GM12878 (cell line): ENCODE measurements around the gene PIR. TPM values are rescaled to one million over a fixed set of nuclear protein-coding genes. Genes with fewer than 3 reads are reported as not detected.
A peak's percentile ranks its signal among the peaks of the same experiment; 100 is the strongest.

ENCODE experiments used
- ATAC-seq: fragments of 200-7000 bp; cut with Tn5 transposase; 3 replicates; pipeline ENCODE4 v1.9.1; 2020; ENCODE audit warnings: mild to moderate bottlenecking, moderate library complexity
- BruUV-seq: library from RNA; stranded (reverse); fragments of 400-500 nt; replicated peaks from 2 replicates; lab custom pipeline; 2021; lab: Mats Ljungman, UMichigan
- CTCF ChIA-PET: fragments of 300-600 bp; sonication (Branson Sonifier 250); formaldehyde crosslinking; extraction: SDS; loops from one replicate; lab custom pipeline; 2021; ENCODE audit warnings: inconsistent platforms; lab: Yijun Ruan, JAX
- POLR2A ChIA-PET: fragments of 350-600 bp; formaldehyde crosslinking; extraction: SDS; loops from one replicate; lab custom pipeline; 2021; ENCODE audit warnings: inconsistent platforms; lab: Charles Lee
- RAD21 ChIA-PET: fragments of 300-600 bp; sonication (Branson Sonifier 250); formaldehyde crosslinking; loops from one replicate; lab custom pipeline; 2023; ENCODE audit warnings: antibody characterized with exemption; ENCODE audit not compliant: unreplicated experiment; lab: Charles Lee
- SMC1A ChIA-PET: fragments of 300-600 bp; sonication (Branson Sonifier 250); formaldehyde crosslinking; loops from one replicate; lab custom pipeline; 2023; ENCODE audit not compliant: unreplicated experiment, uncharacterized antibody; lab: Charles Lee
- DNase-seq: peaks from one replicate; pipeline ENCODE4 v3.0.0-alpha.2; 2011; ENCODE audit warnings: low read depth, low spot score
- FAIRE-seq: peaks from 3 replicates; lab custom pipeline; 2011; peaks lifted over from hg19 to GRCh38; lab: Jason Lieb, UNC
- H2AFZ ChIP-seq: 2 replicates; pipeline ENCODE4 v1.6.0; 2011; ENCODE audit warnings: low read depth, low read length, control low read depth; ENCODE audit not compliant: control insufficient read depth
- H3K27ac ChIP-seq: 2 replicates; pipeline ENCODE4 v1.5.1; 2011; ENCODE audit warnings: control low read depth; ENCODE audit not compliant: control insufficient read depth, insufficient read depth
- H3K27me3 ChIP-seq, 2 experiments: replicated peaks in 1 of 2; 2 replicates each; pipeline versions ENCODE4 v1.6.0 to v1.6.1; 2011; ENCODE audit warnings: low read length in 1 of 2; ENCODE audit not compliant: control insufficient read depth in 2 of 2, insufficient read depth in 2 of 2
- H3K36me3 ChIP-seq, 2 experiments: 2 replicates each; pipeline ENCODE4 v1.5.1; 2011; ENCODE audit warnings: low read length in 1 of 2; ENCODE audit not compliant: control insufficient read depth in 2 of 2, insufficient read depth in 2 of 2
- H3K4me1 ChIP-seq: 2 replicates; pipeline ENCODE4 v1.6.1; 2011; ENCODE audit warnings: mild to moderate bottlenecking, low read length, moderate library complexity, mixed read lengths; ENCODE audit not compliant: control insufficient read depth, insufficient read depth
- H3K4me2 ChIP-seq: 2 replicates; pipeline ENCODE4 v1.6.0; 2011; ENCODE audit warnings: control low read depth; ENCODE audit not compliant: control insufficient read depth, insufficient read depth
- H3K4me3 ChIP-seq: fragments of 200-600 bp; sonication (generic); 2 replicates; pipeline ENCODE4 v1.5.1; 2016
- H3K79me2 ChIP-seq: 2 replicates; pipeline ENCODE4 v1.6.0; 2011; ENCODE audit warnings: low read length; ENCODE audit not compliant: control insufficient read depth, insufficient read depth
- H3K9ac ChIP-seq: 2 replicates; pipeline ENCODE4 v1.8.0; 2011; ENCODE audit warnings: low read length, control low read depth, mixed read lengths; ENCODE audit not compliant: control insufficient read depth, insufficient read depth
- H3K9me3 ChIP-seq: replicated peaks from 3 replicates; pipeline ENCODE4 v1.5.1; 2011; ENCODE audit warnings: mild to moderate bottlenecking, low read length; ENCODE audit not compliant: control insufficient read depth, insufficient read depth
- H4K20me1 ChIP-seq: 2 replicates; pipeline ENCODE4 v1.6.0; 2011; ENCODE audit not compliant: control insufficient read depth, insufficient read depth
- BHLHE40 ChIP-seq, 2 experiments: fragments of 450-650 bp in 1 of 2; IDR thresholded peaks; 2 replicates each; pipeline ENCODE4 v1.6.1; 2011 to 2017; ENCODE audit warnings: low read depth in 2 of 2, borderline replicate concordance in 1 of 2, improper control_type of control experiment in 1 of 2, low read length in 1 of 2, mild to moderate bottlenecking in 1 of 2
- DPF2 ChIP-seq: fragments of 450-650 bp; IDR thresholded peaks from 2 replicates; pipeline ENCODE4 v1.6.1; 2017; ENCODE audit warnings: mild to moderate bottlenecking
- HSF1 ChIP-seq: fragments of 150-350 bp; IDR thresholded peaks from 2 replicates; pipeline ENCODE4 v1.6.1; 2014; ENCODE audit warnings: mild to moderate bottlenecking, low read depth, low read length
- MTA2 ChIP-seq: fragments of 450-650 bp; IDR thresholded peaks from 2 replicates; pipeline ENCODE4 v1.6.1; 2016; ENCODE audit warnings: low read depth, mild to moderate bottlenecking, moderate library complexity
- NKRF ChIP-seq: fragments of 450-650 bp; conservative IDR thresholded peaks from 2 replicates; pipeline ENCODE4 v1.6.1; 2017; ENCODE audit warnings: mild to moderate bottlenecking, moderate library complexity
- POLR2AphosphoS2 ChIP-seq: IDR thresholded peaks from 2 replicates; pipeline ENCODE4 v1.6.1; 2011; ENCODE audit warnings: low read depth, mild to moderate bottlenecking, low read length, improper control_type of control experiment, moderate library complexity
- RELB ChIP-seq: fragments of 450-650 bp; IDR thresholded peaks from 2 replicates; pipeline ENCODE4 v1.6.1; 2017; ENCODE audit warnings: low read depth, mild to moderate bottlenecking, moderate library complexity
- REST ChIP-seq: IDR thresholded peaks from 2 replicates; pipeline ENCODE4 v1.6.1; 2012; ENCODE audit warnings: mild to moderate bottlenecking, low read depth, low read length
- SIN3A ChIP-seq: IDR thresholded peaks from 2 replicates; pipeline ENCODE4 v1.6.1; 2012; ENCODE audit warnings: low read depth, low read length, improper control_type of control experiment
- SPI1 ChIP-seq: IDR thresholded peaks from 2 replicates; pipeline ENCODE4 v1.6.1; 2011; ENCODE audit warnings: low read depth, mild to moderate bottlenecking, low read length, moderate library complexity, borderline replicate concordance; ENCODE audit not compliant: insufficient read depth
- TBL1XR1 ChIP-seq: IDR thresholded peaks from 2 replicates; pipeline ENCODE4 v1.6.1; 2012; ENCODE audit warnings: low read depth, low read length, improper control_type of control experiment
- TCF3 ChIP-seq: IDR thresholded peaks from 2 replicates; pipeline ENCODE4 v1.6.1; 2012; ENCODE audit warnings: low read depth, mild to moderate bottlenecking, low read length, borderline replicate concordance; ENCODE audit not compliant: insufficient read depth
- YY1 ChIP-seq: IDR thresholded peaks from 2 replicates; pipeline ENCODE4 v1.6.1; 2011; ENCODE audit warnings: low read depth, mild to moderate bottlenecking, low read length
- ZSCAN29 ChIP-seq: fragments of 450-650 bp; IDR thresholded peaks from 2 replicates; pipeline ENCODE4 v1.6.1; 2017; ENCODE audit warnings: mild to moderate bottlenecking, moderate library complexity
- WGBS: methylation state at CpG from one replicate; pipeline ENCODE4 v1.1.6; 2016; ENCODE audit warnings: low lambda C conversion rate; ENCODE audit not compliant: insufficient replicate concordance, insufficient coverage; ENCODE audit errors: missing lambda C conversion rate; 5-methylcytosine and 5-hydroxymethylcytosine counted together
- in situ Hi-C: fragments of 300-500 bp; cut with MboI; formaldehyde crosslinking; loops from 9 replicates; pipeline ENCODE4 v1.14.3; 2018; ENCODE audit warnings: mixed read lengths
- intact Hi-C: fragments of 100-400 bp; cut with micrococcal nuclease; formaldehyde crosslinking; loops from one replicate; pipeline ENCODE4 v1.14.2; 2022; ENCODE audit not compliant: unreplicated experiment
- polyA plus RNA-seq, 11 experiments: library from polyadenylated mRNA; depleted of rRNA in 4 of 11; unstranded in 6 of 11; stranded (reverse) in 5 of 11; fragments of >200 nt; fragmentation: Nextera tagmentation in 4 of 11; fragmentation: Illumina TruSeq in 1 of 11; extraction: Ambion mirVana in 4 of 11; extraction: Trizol in 1 of 11; gene quantifications; 1 replicate in 1 of 11; 2 replicates in 10 of 11; pipeline versions ENCODE4 v1.2.1 to v1.2.3, GENCODE V29; 2011 to 2016; ENCODE audit warnings: inconsistent platforms in 2 of 11, missing spikeins in 2 of 11, low read depth in 1 of 11
- total RNA-seq, 4 experiments: library from RNA; depleted of rRNA in 3 of 4; stranded (reverse); fragments of >200 nt in 3 of 4; fragmentation: Illumina TruSeq in 1 of 4; extraction: Trizol in 1 of 4; gene quantifications; 2 replicates each; pipeline versions ENCODE4 v1.2.1 to v1.2.3, GENCODE V29; 2013 to 2021

The PIR gene
- total and polyA plus RNA-seq, 10 of the 15 experiments (the other 5 are each of a cell fraction or from before 2014, with no cell fraction given), result 3.8 to 16.5 (median 7.3) TPM

- TF ChIP-seq TCF3, result no peak
- peak; percentile 51; the same call in 1 of the 2 replicates for TF ChIP-seq MTA2
- peak; percentile 93 for TF ChIP-seq SPI1
- TF ChIP-seq TBL1XR1, result no peak
- TF ChIP-seq POLR2AphosphoS2, result no peak
- TF ChIP-seq DPF2, result peak; percentile 56
- TF ChIP-seq YY1, result 0 out of 2 replicates have a peak, but pooled peaks have one; percentile 17
- 0 out of 2 replicates have a peak, but pooled peaks have one; percentile 53 for TF ChIP-seq RELB
Observed at GRCh38 chrX:15438332-15438731, 54.8 kb downstream of the PIR start (continued).

- Histone ChIP-seq H3K9ac (no peak overlapping the region), H4K20me1 (no peaks in the 10 kb centered on the region), H3K4me3 (no peak overlapping the region), H3K27ac (no peak overlapping the region), H3K4me1 (no peaks in the 10 kb centered on the region), H2AFZ (no peak overlapping the region), H3K36me3 (no peaks in the 10 kb centered on the region), H3K4me2 (no peak overlapping the region), H3K9me3 (no peaks in the 10 kb centered on the region), H3K79me2 (no peaks in the 10 kb centered on the region), H3K27me3 (no peaks in the 10 kb centered on the region)
- intact Hi-C loops, result no loop called here
- WGBS, result 89% methylated on average over 1 of the region's 1 CpG
- ChIA-PET CTCF (interaction anchor here (0.7 to 1.7 kb wide), 4 partner anchors 30 to 105 kb away, joined by 3 to 6 read pairs (median 3); no protein-coding TSS in a partner anchor), POLR2A (interaction anchor here (0.6 kb wide), 1 partner anchor 322 kb away, joined by 6 read pairs; no protein-coding TSS in a partner anchor), SMC1A (interaction anchor here (1.4 kb wide), 1 partner anchor 22 kb away, joined by 4 read pairs; no protein-coding TSS in a partner anchor), RAD21 (no interaction called here)
- in situ Hi-C loops, result no loop called here
- no TSS peak for BruUV-seq
- FAIRE-seq (no peak), ATAC-seq (no peak), DNase-seq (no peak)
- TF ChIP-seq SIN3A, result no peak
- TF ChIP-seq HSF1, result no peak
- no peak for TF ChIP-seq POLR2AphosphoS2
- TF ChIP-seq BHLHE40 (IDR thresholded peaks at IDR 0.05; ENCODE audit: borderline replicate concordance in 1 of 2, low read depth in 2 of 2, low read length in 1 of 2), result no peak
- TF ChIP-seq ZSCAN29, result no peak
- TF ChIP-seq NKRF, result no peak
- no peak for TF ChIP-seq REST
Observed at GRCh38 chrX:15437724-15438123, 55.4 kb downstream of the PIR start.
